Iris pigment epithelial cell (primary cell): ENCODE data around the gene ELP4.
"Not testable (repeated sequence)": the region's sequence is repeated elsewhere in the genome, so short reads cannot be mapped to it uniquely, and the experiment has no call there.

Experiments used
- DNase-seq: peaks from one replicate; pipeline ENCODE4 v3.0.0-alpha.2; 2011; ENCODE audit warnings: low read depth

Gene ELP4

DNA sequence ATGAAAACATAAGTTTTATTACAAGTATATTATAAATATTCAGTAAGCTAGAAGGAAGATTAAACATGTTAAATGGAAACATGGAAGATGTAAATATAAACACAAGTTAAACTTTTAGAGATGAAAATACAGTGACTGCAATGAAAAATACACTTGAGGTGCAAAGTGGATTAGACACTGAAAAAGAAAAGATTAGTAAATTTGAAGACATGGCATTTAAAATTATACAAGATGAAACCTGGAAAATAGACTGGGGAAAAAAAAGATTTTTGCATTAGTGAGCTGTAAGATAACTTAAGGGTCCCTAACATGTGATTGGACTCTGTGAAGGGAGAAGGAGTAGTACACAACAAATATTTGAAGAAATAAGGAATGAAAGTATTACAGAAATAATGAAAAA is 33.3 kb downstream of the ELP4 start:
- no peak for DNase-seq

- DNase-seq: no peak
These were observed 46.4 kb downstream of the ELP4 start for GRCh38 chr11:31555938-31556337.

DNA sequence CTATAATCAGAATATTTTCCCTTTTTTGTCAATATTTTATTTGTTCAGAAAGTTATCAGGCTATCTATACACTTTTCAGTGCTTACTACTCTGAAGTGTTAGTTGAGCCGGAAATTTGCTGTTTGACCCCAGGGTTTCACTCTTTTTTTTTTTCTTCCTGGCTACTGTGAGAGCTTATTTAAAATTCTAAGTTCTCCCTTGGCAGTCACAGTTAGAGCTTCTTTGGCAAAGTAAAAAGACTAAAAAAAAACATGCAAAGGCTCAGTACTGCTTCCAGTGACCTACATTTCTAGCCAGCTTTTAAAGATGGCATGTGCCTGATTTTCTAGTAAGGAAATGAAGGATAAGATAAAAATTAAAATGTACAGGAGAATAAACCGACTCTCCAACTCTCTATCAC is 48.4 kb downstream of the ELP4 start:
- peak; percentile 20 for DNase-seq

GRCh38 chr11:31560842-31561476 is 51.4 kb downstream of the ELP4 start:
- DNase-seq: no peak

DNA sequence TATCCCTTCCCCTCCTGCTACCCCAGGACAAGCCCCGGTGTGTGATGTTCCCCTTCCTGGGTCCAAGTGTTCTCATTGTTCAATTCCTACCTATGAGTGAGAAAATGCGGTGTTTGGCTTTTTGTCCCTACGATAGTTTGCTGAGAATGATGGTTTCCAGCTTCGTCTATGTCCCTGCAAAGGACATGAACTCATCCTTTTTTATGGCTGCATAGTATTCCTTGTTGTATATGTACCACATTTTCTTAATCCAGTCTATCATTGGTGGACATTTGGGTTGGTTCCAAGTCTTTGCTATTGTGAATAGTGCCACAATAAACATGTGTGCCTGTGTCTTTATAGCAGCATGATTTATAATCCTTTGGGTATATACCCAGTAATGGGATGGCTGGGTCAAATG is 55.0 kb downstream of the ELP4 start:
- not testable (repeated sequence) for DNase-seq

DNA sequence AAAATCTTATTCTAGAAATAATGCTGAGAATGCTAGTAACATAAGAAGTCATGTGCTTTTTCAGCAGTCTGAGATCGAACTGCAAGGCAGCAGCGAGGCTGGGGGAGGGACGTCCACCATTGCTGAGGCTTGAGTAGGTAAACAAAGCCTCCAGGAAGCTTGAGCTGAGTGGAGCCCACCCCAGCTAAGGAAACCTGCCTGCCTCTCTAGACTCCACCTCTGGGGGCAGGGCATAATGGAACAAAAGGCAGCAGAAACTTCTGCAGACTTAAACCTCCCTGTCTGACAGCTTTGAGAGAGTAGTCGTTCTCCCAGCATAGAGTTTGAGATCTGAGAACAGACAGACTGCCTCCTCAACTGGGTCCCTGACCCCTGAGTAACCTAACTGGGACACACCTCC is 64.6 kb downstream of the ELP4 start:
- DNase-seq: not testable (repeated sequence)

DNA sequence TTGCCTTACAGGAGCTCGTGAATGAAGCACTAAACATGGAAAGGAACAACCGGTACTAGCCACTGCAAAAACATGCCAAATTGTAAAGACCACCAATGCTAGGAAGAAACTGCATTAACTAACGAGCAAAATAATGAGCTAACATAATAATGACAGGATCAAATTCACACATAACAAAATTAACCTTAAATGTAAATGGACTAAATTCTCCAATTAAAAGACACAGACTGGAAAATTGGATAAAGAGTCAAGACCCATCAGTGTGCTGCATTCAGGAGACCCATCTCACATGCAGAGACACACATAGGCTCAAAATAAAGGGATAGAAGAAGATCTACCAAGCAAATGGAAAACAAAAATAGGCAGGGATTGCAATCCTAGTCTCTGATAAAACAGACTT is 66.2 kb downstream of the ELP4 start:
- not testable (repeated sequence) for DNase-seq

DNA sequence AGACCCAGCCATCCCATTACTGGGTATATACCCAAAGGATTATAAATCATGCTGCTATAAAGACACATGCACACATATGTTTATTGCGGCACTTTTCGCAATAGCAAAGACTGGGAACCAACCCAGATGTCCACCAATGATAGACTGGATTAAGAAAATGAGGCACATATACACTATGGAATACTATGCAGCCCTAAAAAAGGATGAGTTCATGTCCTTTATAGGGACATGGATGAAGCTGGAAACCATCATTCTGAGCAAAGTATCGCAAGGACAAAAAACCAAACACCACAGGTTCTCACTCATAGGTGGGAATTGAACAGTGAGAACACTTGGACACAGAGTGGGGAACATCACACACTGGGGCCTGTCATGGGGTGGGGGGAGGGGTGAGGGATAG is 69.8 kb downstream of the ELP4 start:
- DNase-seq: not testable (repeated sequence)

DNA sequence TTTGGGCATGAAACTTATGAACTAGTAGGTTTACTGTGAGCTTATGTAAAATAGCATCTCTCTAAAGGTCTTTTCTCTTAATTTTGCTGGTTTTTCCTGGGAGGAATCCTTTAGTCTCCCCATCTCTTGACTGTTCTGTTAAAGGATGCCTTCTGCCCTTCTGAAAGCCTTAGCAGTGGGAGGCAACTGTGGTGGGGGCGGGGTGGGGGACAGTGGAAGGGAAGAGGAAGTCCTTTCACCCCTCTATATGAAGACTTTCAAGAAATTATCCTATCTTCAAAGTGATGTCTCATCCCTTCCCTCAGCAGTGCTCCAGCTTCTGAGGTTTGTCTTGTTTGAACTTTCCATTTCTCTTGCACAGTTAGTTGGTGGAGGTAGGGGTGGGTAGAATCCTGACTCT is 73.1 kb downstream of the ELP4 start:
- no peak for DNase-seq

DNA sequence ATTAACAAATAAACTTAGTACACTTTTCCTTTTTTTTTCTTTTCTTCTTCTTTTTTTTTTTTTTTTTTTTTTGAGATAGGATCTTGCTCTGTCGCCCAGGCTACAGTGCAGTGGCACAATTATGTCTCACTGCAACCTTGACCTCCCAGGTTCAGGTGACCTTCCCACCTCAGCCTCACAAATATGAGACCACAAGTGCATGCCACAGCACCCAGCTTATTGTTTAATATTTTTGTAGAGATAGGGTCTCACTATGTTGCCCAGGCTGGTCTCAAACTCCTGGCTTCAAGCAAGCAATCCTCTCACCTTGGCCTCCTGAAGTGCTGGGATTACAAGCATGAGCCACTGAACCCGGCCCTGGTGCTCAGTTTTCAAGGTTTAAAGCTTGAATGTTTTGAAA is 88.9 kb downstream of the ELP4 start:
- no peak for DNase-seq

- DNase-seq: no peak
These were observed 92.2 kb downstream of the ELP4 start for GRCh38 chr11:31601635-31602282.

DNA sequence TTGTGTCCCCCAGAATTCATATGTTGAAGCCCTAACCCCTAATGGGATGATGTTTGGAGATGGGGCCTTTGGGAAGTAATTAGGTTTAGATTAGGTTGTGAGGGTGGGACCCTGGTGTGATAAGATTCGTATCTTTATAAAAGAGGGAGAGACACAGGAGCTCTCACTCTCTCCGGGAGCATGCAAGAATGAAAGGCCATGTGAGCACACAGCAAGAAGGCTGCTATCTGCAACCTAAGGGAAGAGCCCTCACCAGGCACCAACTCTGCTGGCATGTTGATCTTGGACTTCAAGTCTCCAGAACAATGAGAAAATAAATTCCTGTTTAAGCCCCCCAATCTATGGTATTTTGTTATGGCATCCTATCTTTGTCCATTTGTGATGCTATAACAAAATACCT is 97.3 kb downstream of the ELP4 start:
- no peak for DNase-seq

- no peak for DNase-seq
These were observed 98.3 kb downstream of the ELP4 start for GRCh38 chr11:31607914-31608313.

- DNase-seq: no peak
These were observed 99.4 kb downstream of the ELP4 start for GRCh38 chr11:31608995-31609394.

GRCh38 chr11:31610544-31610943 is 101.0 kb downstream of the ELP4 start:
- DNase-seq: no peak

GRCh38 chr11:31617246-31617645 is 107.7 kb downstream of the ELP4 start:
- no peak for DNase-seq

DNA sequence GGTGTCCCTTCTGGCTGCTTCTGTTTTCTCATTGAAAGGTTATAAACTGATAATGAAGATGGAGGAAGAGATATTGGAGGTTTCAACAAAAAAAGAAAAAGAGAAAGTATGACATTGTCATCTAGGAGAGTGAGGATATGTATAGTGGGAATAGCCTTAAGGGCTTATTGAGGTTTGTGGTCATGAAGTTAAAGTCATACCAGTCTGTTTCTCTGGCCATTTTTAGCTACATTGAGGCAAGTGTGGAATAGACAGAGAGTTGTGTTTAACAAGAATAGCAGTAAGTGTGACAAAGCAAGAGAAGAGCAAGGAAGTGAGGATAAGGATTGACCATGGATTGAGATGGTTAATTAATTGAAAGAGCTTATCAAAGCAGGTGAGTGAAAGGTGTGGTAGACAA is 110.4 kb downstream of the ELP4 start:
- DNase-seq: no peak

DNA sequence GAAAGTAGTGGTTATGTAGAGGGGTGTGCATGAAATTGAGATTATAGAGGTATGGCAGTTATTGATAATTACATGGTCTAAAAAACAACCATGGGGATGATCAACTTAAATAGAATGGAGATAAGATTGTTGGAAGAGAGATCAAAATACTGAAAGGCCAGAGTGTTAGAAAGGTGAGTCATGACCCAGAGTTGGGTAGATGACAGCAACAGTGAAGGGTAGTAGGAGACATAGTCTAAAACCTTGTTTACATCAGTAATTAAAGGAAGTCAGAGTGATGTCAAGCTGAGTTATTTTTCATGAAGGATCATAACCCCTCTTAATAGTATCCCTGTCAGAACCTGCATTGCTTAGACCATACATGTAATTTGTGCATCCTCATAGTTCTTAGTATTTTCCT is 110.9 kb downstream of the ELP4 start:
- DNase-seq: peak; percentile 6

GRCh38 chr11:31625868-31626267 is 116.3 kb downstream of the ELP4 start:
- no peak for DNase-seq

- DNase-seq: no peak
These were observed 118.5 kb downstream of the ELP4 start for GRCh38 chr11:31628111-31628510.

DNA sequence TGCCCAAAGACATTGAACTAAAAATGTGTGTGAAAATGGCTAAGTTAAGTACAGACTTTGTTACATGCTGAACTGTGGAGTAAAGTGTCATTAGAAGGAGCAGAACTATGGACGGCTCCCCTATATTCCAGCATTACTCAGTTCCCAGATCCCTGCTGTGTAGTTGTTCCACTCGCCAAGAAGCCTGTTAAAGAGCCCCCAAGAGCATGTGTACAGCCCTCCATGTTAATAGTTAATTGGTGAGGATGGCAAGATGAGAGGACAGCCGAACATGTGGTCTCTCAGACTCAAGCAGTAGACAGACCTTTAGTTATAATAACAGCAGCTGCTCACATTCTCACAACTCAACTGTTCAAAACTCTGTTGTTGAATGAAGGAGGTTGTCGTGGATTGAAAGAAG is 127.4 kb downstream of the ELP4 start:
- no peak for DNase-seq

- DNase-seq: no peak
These were observed 131.0 kb downstream of the ELP4 start for GRCh38 chr11:31640611-31641010.

DNA sequence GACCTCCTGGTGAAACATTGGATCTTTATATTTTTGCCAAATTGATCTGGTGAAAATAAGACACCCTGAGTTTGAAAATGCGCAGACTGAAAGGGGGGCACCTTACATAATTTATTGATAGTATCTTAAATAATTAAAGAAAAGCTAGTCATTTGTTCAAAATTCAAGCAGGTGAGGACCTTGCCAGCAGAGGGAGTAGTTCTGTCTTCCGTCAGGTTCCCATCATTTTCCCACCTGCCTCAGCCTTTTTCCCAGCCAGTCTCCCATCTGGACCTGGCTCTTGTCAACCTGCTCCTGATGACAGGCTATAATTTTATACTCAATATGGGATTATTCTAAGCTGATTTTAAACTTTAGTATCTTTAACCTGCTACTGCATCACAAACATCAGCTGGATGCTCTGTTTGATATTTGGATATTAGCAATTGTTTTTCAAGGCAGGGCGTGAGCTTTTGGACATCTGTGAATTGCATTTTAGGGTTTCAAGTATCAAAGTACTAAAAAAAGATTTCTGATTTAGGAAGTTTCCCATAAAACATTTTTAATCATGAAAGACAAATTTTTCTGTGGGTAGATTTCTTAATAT is 132.0 kb downstream of the ELP4 start:
- peak; percentile 43 for DNase-seq

GRCh38 chr11:31643857-31644256 is 134.3 kb downstream of the ELP4 start:
- peak; percentile 67 for DNase-seq
